HG03175 (cell line): Measurements from ENCODE around the gene ANO2.

Source experiments
- ATAC-seq: cut with Tn5 transposase; IDR thresholded peaks from one replicate; pipeline ENCODE4 v1.9.1; 2021; ENCODE audit warnings: mild to moderate bottlenecking, moderate library complexity; ENCODE audit not compliant: unreplicated experiment

The ANO2 gene

GRCh38 chr12:5628501-5628900, 316.6 kb downstream of the ANO2 start:
- no peak for ATAC-seq

GRCh38 chr12:5627053-5627630, 317.9 kb downstream of the ANO2 start:
- no peak for ATAC-seq

GRCh38 chr12:5626151-5626550, 318.9 kb downstream of the ANO2 start:
- ATAC-seq: no peak

GRCh38 chr12:5624486-5625272, 320.4 kb downstream of the ANO2 start:
- no peak for ATAC-seq

GRCh38 chr12:5623411-5623810, 321.6 kb downstream of the ANO2 start:
- ATAC-seq: no peak

GRCh38 chr12:5622280-5622679, 322.8 kb downstream of the ANO2 start:
- ATAC-seq: no peak

GRCh38 chr12:5621329-5621728, 323.7 kb downstream of the ANO2 start:
- ATAC-seq: no peak

- no peak for ATAC-seq
These were observed 324.2 kb downstream of the ANO2 start for GRCh38 chr12:5620896-5621295.

GRCh38 chr12:5619628-5620027, 325.4 kb downstream of the ANO2 start:
- no peak for ATAC-seq

GRCh38 chr12:5616854-5617253, 328.2 kb downstream of the ANO2 start:
- ATAC-seq: no peak

- no peak for ATAC-seq
These were observed 329.3 kb downstream of the ANO2 start for GRCh38 chr12:5615760-5616159.

- no peak for ATAC-seq
These were observed 330.8 kb downstream of the ANO2 start for GRCh38 chr12:5614256-5614655.

GRCh38 chr12:5612556-5613410, 332.3 kb downstream of the ANO2 start:
- no peak for ATAC-seq

GRCh38 chr12:5611162-5611561, 333.9 kb downstream of the ANO2 start:
- ATAC-seq: no peak

- ATAC-seq: no peak
These were observed 345.7 kb downstream of the ANO2 start for GRCh38 chr12:5599378-5599777.

GRCh38 chr12:5593998-5594397, 351.1 kb downstream of the ANO2 start:
- ATAC-seq: no peak

- ATAC-seq: no peak
These were observed 352.0 kb downstream of the ANO2 start for GRCh38 chr12:5593086-5593485.

- ATAC-seq: no peak
These were observed 352.7 kb downstream of the ANO2 start for GRCh38 chr12:5592310-5592709.

GRCh38 chr12:5590316-5590715, 354.7 kb downstream of the ANO2 start:
- no peak for ATAC-seq

GRCh38 chr12:5589054-5589453, 356.0 kb downstream of the ANO2 start:
- no peak for ATAC-seq

GRCh38 chr12:5588591-5588990, 356.5 kb downstream of the ANO2 start:
- ATAC-seq: no peak

GRCh38 chr12:5588176-5588575, 356.9 kb downstream of the ANO2 start:
- no peak for ATAC-seq
